RWPE1 (cell line): Measurements from ENCODE around the gene IRAK3.
"Not testable (repeated sequence)": the region's sequence is repeated elsewhere in the genome, so short reads cannot be mapped to it uniquely, and the experiment has no call there.

Source experiments
- CTCF ChIA-PET: fragments of 350-600 bp; sonication (Branson Sonifier 250); formaldehyde crosslinking; extraction: SDS; loops from one replicate; lab custom pipeline; 2021; lab: Yijun Ruan, JAX
- POLR2A ChIA-PET: fragments of 400-600 bp; formaldehyde crosslinking; extraction: SDS; loops from one replicate; lab custom pipeline; 2020; ENCODE audit warnings: antibody characterized with exemption; ENCODE audit not compliant: low non-redundant PET; lab: Yijun Ruan, JAX
- DNase-seq: peaks from one replicate; pipeline ENCODE4 v3.0.0; 2012; ENCODE audit warnings: low spot score
- H3K27ac ChIP-seq: fragments of 450-650 bp; 2 replicates; pipeline ENCODE4 v1.5.1; 2017
- CTCF ChIP-seq: fragments of 450-650 bp; conservative IDR thresholded peaks from 2 replicates; pipeline ENCODE4 v1.5.1; 2017; ENCODE audit warnings: low read depth, mild to moderate bottlenecking

Gene IRAK3

GRCh38 chr12:66168410-66168809, 20.6 kb upstream of the IRAK3 start:
- ChIA-PET POLR2A (interaction anchor here (0.7 kb wide), 1 partner anchor 18 kb away, joined by 3 read pairs; no protein-coding TSS in a partner anchor), CTCF (interaction anchor here (0.6 to 1.4 kb wide), 3 partner anchors 17 to 111 kb away, joined by 3 read pairs; no protein-coding TSS in a partner anchor)
- DNase-seq = no peak
- no peak for TF ChIP-seq CTCF
- H3K27ac ChIP-seq = no peak overlapping the region

- peak within 1 kb of the TSS; percentile 98 for H3K27ac ChIP-seq
- CTCF ChIA-PET = interaction anchor here (0.5 to 1.4 kb wide), 17 partner anchors 8 to 1099 kb away, joined by 3 to 8 read pairs (median 3); partner anchors contain the start of gene HELB
- POLR2A ChIA-PET = interaction anchor here (0.5 to 1.3 kb wide), 5 partner anchors 14 to 1752 kb away, joined by 3 to 4 read pairs (median 3); no protein-coding TSS in a partner anchor
- peak; percentile 61 for TF ChIP-seq CTCF
- peak; percentile 80 for DNase-seq
Measured at GRCh38 chr12:66169221-66170170, 19.5 kb upstream of the IRAK3 start, which contains the start of gene TMBIM4. Gene TMBIM4, minus strand, starts transcription at chr12:66169996. Its CDS starts 45 bp downstream, at chr12:66169951.

GRCh38 chr12:66170606-66171005, 18.4 kb upstream of the IRAK3 start:
- ChIA-PET CTCF (interaction anchor here (0.8 to 0.9 kb wide), 2 partner anchors 61 to 99 kb away, joined by 3 to 5 read pairs; no protein-coding TSS in a partner anchor), POLR2A (no interaction called here)
- H3K27ac ChIP-seq = peak overlapping the region; percentile 98

GRCh38 chr12:66174391-66175325, 14.4 kb upstream of the IRAK3 start:
- CTCF ChIA-PET, POLR2A ChIA-PET, DNase-seq, H3K27ac ChIP-seq: not testable (repeated sequence)

More at GRCh38 chr12:66170606-66171005, 18.4 kb upstream of the IRAK3 start:
- no peak for TF ChIP-seq CTCF
- DNase-seq = no peak

GRCh38 chr12:66176105-66176900, 12.7 kb upstream of the IRAK3 start:
- TF ChIP-seq CTCF = no peak
- ChIA-PET POLR2A (no interaction called here), CTCF (no interaction called here)
- no peak overlapping the region for H3K27ac ChIP-seq
- peak; percentile 9 for DNase-seq

GRCh38 chr12:66182956-66183355, 6.1 kb upstream of the IRAK3 start:
- no peak for DNase-seq
- no peak overlapping the region for H3K27ac ChIP-seq
- TF ChIP-seq CTCF = no peak
- ChIA-PET POLR2A (interaction anchor here (0.5 to 1.0 kb wide), 2 partner anchors 10 to 14 kb away, joined by 3 to 4 read pairs; partner anchors contain the start of gene TMBIM4), CTCF (no interaction called here)

GRCh38 chr12:66184822-66185221, 4.2 kb upstream of the IRAK3 start:
- H3K27ac ChIP-seq, DNase-seq, POLR2A ChIA-PET: not testable (repeated sequence)
- CTCF ChIA-PET = interaction anchor here (1.8 kb wide), 1 partner anchor 16 kb away, joined by 5 read pairs; no protein-coding TSS in a partner anchor
